OCI-M1 (cell line): Measurements from ENCODE around the gene ARL4D.
A peak's percentile ranks its signal among the peaks of the same experiment; 100 is the strongest.
"Not testable (repeated sequence)": the region's sequence is repeated elsewhere in the genome, so short reads cannot be mapped to it uniquely, and the experiment has no call there.

Experiments used
- DNase-seq: peaks from one replicate; lab custom pipeline; 2025; lab: John Stamatoyannopoulos, UW

Gene ARL4D

GRCh38 chr17:43395165-43395564 is 3.6 kb upstream of the ARL4D start:
- DNase-seq, result no peak

GRCh38 chr17:43396491-43397060 is 2.2 kb upstream of the ARL4D start:
- no peak for DNase-seq

GRCh38 chr17:43399839-43400328 is 1.1 kb downstream of the ARL4D start:
- no peak for DNase-seq

- no peak for DNase-seq
These were observed 2.3 kb downstream of the ARL4D start for GRCh38 chr17:43400943-43401717.

GRCh38 chr17:43402078-43402477 is 3.3 kb downstream of the ARL4D start:
- no peak for DNase-seq

GRCh38 chr17:43402567-43402966 is 3.8 kb downstream of the ARL4D start:
- DNase-seq, result no peak

GRCh38 chr17:43403846-43404245 is 5.1 kb downstream of the ARL4D start:
- DNase-seq, result peak; percentile 67

- no peak for DNase-seq
These were observed 7.1 kb downstream of the ARL4D start for GRCh38 chr17:43405861-43406260.

- DNase-seq, result peak; percentile 16
These were observed 8.2 kb downstream of the ARL4D start for GRCh38 chr17:43406676-43407645.

- DNase-seq, result no peak
These were observed 10.3 kb downstream of the ARL4D start for GRCh38 chr17:43409131-43409530.

- DNase-seq, result peak; percentile 78
These were observed 12.0 kb downstream of the ARL4D start for GRCh38 chr17:43410557-43411368.

GRCh38 chr17:43411369-43411677 is 12.5 kb downstream of the ARL4D start:
- DNase-seq, result no peak

GRCh38 chr17:43411749-43412148 is 13.0 kb downstream of the ARL4D start:
- no peak for DNase-seq

GRCh38 chr17:43412166-43412565 is 13.4 kb downstream of the ARL4D start:
- DNase-seq, result no peak

GRCh38 chr17:43416998-43417890 is 18.5 kb downstream of the ARL4D start:
- DNase-seq, result no peak

GRCh38 chr17:43418441-43419374 is 19.9 kb downstream of the ARL4D start:
- peak; percentile 30 for DNase-seq

- DNase-seq, result not testable (repeated sequence)
These were observed 20.6 kb downstream of the ARL4D start for GRCh38 chr17:43419375-43419882.

GRCh38 chr17:43423777-43424455 is 25.1 kb downstream of the ARL4D start:
- no peak for DNase-seq
